Stimulated activated CD8-positive, alpha-beta memory T cell treated with anti-CD3 and anti-CD28 coated beads, Interleukin-15, amount 100 ng/mL, for 1 hour (primary cell): ENCODE results near the gene PSMG4.

Source experiments
- DNase-seq: peaks from one replicate; pipeline ENCODE4 v3.0.0-alpha.2; 2020; ENCODE audit warnings: low read depth

Gene PSMG4

DNA sequence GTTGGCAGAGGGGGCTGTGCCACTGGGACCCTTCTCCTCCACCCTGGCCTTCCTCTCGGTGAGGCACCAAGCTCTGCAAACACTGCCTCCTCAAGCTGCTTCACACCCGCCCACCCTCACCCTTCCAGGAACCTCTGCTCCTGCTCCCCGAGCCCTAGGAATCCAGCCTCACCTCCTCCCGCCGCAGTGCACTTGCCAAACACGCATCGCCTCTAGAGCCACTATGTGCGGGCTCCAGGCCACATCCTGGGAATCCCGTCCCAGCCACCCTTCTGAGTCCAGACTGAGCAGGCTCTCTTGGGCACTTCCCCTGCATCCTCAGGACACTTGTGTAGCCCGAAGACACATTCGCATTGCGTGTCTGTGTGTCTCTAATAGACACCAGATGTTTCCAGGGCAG is 18.5 kb downstream of the PSMG4 start:
- no peak for DNase-seq

DNA sequence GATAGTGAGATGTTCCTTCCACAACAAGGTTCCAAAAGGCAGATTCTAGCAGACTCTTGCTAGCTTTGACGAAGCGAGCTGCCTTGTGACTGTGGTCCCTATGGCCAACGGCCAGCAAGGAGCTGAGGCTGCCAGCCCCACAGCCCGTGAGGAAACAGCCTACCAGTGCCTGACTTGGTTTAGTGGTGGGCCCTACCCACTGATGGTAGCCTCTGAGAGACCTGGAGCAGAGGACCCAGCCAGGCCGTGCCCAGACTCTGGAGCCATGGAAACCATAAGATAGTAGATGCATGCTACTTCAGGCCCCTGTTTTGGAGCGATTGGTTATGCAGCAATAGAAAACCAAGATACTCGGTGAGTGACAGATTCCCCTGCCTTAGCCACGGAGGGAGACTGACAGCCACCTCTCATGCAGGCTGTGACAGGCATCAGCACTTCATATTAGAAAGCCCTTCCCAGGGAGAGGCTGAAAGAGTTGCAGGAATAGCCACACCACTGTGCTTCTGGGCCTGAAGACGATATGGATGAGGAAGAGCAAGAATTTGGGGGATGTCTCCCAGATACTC is 19.2 kb downstream of the PSMG4 start:
- no peak for DNase-seq

GRCh38 chr6:3278691-3279090 is 19.9 kb downstream of the PSMG4 start:
- DNase-seq, result no peak

DNA sequence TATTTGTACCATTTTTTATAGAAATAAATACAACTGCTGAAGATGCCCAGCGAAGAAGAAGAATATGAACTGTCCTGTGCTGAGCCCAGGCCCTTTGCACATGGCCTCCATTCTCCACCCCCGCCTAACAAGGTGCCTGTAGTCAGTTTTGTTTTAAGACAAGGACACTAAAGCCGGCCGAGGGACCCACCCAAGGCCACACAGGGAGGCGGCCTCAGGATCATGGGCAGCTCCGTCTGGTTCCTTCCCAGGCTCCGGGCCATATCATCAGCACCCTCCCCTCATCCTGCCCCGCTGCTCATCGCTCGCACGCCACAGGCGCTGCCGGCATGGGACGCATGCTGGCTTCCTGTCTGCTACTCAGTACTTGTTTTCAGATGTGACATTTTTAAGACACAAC is 21.3 kb downstream of the PSMG4 start:
- no peak for DNase-seq

- DNase-seq, result no peak
Observed at GRCh38 chr6:3280866-3281465, 22.2 kb downstream of the PSMG4 start.

DNA sequence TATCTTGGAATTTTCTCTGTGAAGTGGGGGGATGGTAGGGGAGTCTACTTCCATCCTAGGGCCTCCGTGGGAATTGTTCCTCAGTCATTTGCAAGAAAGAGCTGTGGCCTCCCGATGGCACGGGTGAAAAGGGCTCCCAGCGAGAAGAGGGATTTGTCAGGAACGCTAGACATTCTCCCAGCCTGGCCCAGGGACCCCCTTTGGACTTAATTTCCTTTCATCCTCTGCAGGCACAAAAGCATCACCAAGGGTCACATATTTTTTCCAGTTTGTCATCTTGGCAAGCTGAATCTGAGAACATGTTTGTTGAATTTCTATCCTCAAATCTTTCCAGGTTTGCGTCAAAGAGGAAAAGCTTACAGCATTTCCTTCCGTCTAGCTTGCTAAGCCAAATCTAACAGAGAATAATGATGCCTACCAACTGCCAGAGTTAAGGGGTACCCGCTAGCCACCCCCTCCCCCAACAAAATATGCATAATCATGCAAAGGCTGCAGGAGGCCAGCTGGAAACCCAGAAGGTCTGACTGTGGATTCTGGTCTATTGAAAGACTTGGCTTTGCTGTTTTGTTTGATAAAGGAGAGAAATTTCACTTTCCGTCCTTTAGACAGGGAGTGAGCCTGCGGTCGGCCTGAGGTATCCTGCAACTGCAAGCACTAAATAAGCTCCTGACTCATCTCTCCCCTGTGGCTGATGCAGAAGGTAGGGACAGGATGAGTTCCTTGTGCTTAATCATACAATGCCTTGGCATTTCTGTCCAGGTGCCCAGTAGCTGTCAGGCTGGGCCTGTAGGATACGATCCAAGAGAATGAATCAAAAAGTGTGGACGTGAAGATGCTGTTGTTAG is 23.1 kb downstream of the PSMG4 start:
- DNase-seq, result no peak

DNA sequence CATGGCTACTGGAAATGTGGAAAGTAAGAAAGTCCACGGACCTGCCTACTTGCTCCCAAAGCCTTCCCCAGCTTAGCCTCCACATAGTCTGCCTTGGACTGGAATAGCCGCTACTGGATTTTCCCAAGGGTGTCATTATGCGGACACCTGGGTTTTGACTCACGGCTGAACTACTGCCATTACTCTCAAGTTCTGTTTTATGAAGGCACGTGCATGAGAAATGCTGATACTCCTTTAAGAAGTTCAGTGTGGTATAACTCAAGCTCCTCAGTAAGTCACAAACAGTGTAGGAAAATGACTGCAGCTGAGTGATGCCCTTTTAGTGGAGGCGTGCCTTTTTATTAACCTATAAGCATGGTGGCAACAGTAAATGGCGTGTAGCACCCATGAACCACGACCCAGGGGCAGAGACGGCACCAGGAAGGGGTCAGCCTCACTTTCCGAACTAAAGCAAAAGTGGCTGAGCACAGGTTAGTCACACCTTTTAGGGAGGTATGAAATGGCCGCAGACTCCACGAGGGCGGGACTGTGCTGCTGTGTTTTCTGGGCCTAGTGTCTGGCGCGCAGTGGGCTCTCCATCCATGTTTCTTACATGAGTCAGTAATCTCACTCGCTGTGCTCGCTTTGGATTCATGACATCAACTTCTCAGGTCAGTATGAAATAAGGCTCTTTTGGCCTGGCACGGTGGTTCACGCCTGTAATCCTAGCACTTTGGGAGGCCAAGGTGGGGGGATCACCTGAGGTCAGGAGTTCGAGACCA is 23.9 kb downstream of the PSMG4 start:
- DNase-seq, result no peak

DNA sequence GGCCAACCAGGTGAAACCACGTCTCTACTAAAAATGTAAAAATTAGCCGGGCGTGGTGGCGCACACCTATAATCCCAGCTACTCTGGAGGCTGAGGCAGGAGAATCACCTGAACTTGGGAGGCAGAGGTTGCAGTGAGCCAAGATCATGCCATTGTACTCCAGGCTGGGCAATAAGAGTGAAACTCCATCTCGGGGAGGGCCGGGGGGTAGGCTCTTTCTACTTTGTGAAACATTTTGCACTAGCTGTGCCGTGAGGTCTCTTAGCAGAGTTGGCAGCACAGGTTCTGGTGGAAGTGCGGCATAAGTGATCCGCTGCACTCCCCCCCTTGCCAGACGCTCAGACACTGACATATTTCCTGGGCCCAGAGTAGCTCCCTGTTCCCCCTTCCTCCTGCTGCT is 24.5 kb downstream of the PSMG4 start:
- DNase-seq, result no peak

GRCh38 chr6:3283641-3284435 is 25.1 kb downstream of the PSMG4 start:
- DNase-seq, result no peak

- DNase-seq, result no peak
Observed at GRCh38 chr6:3284436-3284876, 25.7 kb downstream of the PSMG4 start.

- no peak for DNase-seq
Observed at GRCh38 chr6:3285049-3285639, 26.4 kb downstream of the PSMG4 start.

- no peak for DNase-seq
Observed at GRCh38 chr6:3285732-3286131, 27.0 kb downstream of the PSMG4 start.

DNA sequence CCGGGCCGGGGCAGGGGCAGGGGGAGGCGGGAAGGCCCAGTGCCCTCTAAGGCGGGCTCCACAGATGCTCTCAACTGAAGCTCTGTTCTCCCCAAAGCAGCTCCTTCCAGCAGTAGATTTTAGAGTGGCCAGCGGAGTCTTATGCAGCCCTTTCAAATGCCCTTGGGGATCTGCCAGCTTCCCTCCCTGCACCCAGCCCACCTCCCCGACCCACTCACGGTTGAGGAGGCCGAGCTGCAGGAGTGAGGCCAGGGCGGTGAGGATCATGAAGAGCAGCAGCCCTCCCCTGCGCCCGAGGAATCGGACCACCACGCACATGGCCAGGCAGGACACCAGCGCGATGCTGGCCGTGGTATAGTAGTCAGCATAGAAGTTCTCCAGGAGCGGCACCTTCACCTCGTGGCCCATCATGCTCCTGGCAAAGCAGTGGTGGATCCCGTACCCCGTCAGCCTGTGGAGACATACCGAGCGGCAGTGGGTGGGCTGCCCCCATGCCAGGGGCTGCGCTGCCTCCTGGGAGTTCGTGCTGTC is 28.0 kb downstream of the PSMG4 start:
- DNase-seq, result no peak

GRCh38 chr6:3287308-3287707 is 28.6 kb downstream of the PSMG4 start:
- DNase-seq, result no peak

DNA sequence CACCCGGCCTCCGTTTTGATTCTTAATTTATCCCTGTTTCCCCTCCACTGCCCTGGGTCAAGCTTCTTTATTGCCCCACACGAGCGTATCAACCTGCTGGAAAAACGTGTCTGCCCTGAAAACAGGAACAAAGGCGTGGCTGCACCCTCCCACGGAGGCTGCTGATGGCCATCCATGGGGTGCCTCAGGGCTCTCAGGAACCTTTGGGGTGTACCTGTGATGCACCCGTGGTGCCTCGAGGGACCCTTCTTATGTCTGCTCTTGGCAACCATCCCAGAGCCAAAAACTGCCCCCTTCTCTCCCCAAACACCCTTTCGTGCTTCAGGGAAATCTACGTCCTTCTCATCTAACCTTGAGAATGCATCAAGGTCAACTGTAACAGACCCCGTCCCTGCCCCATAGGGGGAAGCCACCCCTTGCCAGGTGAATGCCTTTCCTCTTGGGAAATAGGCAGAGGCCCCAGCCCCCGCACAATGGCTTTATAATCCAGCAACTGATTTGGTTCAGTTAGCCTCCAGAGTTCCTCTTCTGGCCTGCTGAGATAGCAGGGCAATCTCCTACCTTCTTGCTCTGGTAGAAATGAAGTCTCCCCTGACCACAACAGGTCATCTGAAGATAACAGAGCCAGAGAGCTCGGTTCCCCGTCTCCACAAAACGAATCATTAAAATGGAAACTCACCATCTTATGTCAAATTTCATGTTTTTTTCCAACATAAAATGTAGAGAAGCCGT is 29.4 kb downstream of the PSMG4 start:
- DNase-seq, result no peak

DNA sequence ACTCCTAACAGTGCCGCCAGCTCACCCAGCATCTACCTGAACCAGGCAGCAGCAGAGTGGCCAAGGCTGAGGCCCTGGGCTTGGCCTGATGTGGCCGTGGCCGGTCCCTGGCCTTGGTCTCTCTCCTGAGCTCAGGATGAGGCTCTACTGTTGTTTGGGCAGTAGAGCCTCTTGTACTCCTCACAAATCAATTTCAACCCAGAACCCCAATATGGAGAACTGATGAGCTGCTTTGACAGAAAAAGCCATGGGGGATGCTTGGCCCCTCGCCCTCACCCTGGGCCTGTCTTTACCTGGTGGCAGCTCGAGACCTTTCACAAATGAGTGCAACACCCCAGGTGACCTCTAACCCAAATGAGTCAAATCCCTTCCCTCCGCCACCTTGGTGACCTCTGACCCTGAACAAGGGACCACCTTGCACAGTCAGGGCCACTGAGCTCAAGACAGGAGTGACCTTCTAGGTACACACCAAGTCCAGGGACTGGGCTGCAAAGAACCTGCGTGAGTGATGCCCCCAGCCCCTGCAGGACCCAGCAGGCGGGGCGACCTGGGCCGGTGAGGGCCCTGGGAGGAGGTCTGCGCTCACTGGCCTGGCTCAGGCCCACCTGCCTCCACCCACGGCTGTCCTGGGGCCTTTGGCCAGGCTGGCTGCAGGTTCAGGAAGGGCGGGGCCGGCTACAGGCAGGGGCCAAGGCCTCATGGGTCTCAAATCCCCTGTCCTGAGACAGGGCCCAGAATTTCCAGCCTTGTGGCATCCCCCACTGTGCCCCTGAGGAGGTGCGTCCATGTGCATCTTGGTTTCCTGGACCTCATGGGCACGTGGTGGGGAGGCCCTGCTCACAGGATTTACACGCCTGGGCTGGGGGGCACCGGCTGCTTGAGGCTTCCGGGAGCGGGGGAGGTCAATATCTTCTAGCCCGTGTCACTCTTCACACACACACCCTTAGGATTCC is 30.2 kb downstream of the PSMG4 start:
- DNase-seq, result no peak

DNA sequence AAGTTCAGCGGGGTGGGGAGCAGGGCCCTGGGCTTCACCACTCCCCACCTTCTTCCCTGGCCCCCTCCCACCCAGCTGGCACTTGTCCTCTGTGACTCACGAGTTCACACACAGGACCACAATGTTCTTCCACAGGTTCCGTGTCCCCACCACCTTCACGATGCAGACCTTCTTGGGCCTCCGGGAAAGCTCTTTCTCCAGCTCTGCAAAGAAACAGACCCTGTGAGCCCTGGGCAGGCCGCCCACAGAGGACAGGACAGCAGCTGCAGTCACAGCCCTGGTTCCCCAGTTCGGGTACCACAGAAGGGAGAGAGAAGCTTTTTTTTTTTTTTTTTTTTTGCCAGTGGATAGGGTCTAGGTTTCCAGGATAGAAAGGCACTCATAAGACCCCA is 30.9 kb downstream of the PSMG4 start:
- no peak for DNase-seq

- no peak for DNase-seq
Observed at GRCh38 chr6:3290149-3290930, 31.6 kb downstream of the PSMG4 start.

DNA sequence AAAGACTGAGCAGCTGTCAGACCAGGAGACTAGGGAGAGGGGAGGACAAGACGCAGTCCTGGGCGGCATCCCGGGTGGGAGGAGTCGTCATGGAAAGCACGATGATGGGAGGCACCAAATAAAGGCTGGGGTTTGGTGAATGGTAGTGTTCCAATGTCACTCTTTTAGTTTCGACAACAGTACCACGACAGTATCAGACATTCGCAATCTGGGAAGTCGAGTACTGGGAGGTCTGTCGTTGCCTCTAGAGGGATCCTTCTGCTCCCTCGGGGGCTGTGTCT is 32.1 kb downstream of the PSMG4 start:
- DNase-seq, result no peak
